GM12878 (cell line): ENCODE measurements around the gene ASB3. TPM values are rescaled to one million over a fixed set of nuclear protein-coding genes. Genes with fewer than 3 reads are reported as not detected.

Experiments
- CREB1 ChIP-seq: IDR thresholded peaks from 2 replicates; pipeline ENCODE4 v1.6.1; 2012; ENCODE audit warnings: low read depth, mild to moderate bottlenecking, inconsistent platforms
- DPF2 ChIP-seq: fragments of 450-650 bp; IDR thresholded peaks from 2 replicates; pipeline ENCODE4 v1.6.1; 2017; ENCODE audit warnings: mild to moderate bottlenecking
- HDGF ChIP-seq: fragments of 450-650 bp; IDR thresholded peaks from 2 replicates; pipeline ENCODE4 v1.6.1; 2016; ENCODE audit warnings: antibody characterized with exemption
- MTA2 ChIP-seq: fragments of 450-650 bp; IDR thresholded peaks from 2 replicates; pipeline ENCODE4 v1.6.1; 2016; ENCODE audit warnings: low read depth, mild to moderate bottlenecking, moderate library complexity
- NFIC ChIP-seq: IDR thresholded peaks from 2 replicates; pipeline ENCODE4 v1.6.1; 2012; ENCODE audit warnings: low read depth, mild to moderate bottlenecking, inconsistent platforms, low read length, moderate library complexity
- NR2C2 ChIP-seq: IDR thresholded peaks from 2 replicates; pipeline ENCODE4 v1.6.1; 2011; ENCODE audit warnings: borderline replicate concordance, low read depth; ENCODE audit not compliant: control insufficient read depth, insufficient read length
- NRF1 ChIP-seq: conservative IDR thresholded peaks from 2 replicates; pipeline ENCODE4 v1.6.1; 2011; ENCODE audit warnings: mild to moderate bottlenecking, low read depth, low read length, improper control_type of control experiment
- PAX5 ChIP-seq: IDR thresholded peaks from 2 replicates; pipeline ENCODE4 v1.6.1; 2011; ENCODE audit warnings: low read depth, low read length, borderline replicate concordance
- PBX3 ChIP-seq: IDR thresholded peaks from 2 replicates; pipeline ENCODE4 v1.6.1; 2011; ENCODE audit warnings: mild to moderate bottlenecking, low read depth, low read length, moderate library complexity; ENCODE audit not compliant: insufficient replicate concordance
- POU2F2 ChIP-seq: IDR thresholded peaks from 3 replicates; pipeline ENCODE4 v1.6.1; 2011; ENCODE audit warnings: low read depth, mild to moderate bottlenecking, low read length, borderline replicate concordance
- RELA ChIP-seq: fragments of 450-650 bp; IDR thresholded peaks from 2 replicates; pipeline ENCODE4 v1.8.0; 2014; ENCODE audit warnings: borderline replicate concordance; ENCODE audit not compliant: partially characterized antibody
- RFX5 ChIP-seq: IDR thresholded peaks from 2 replicates; pipeline ENCODE4 v1.6.1; 2011; ENCODE audit warnings: low read depth, low read length, improper control_type of control experiment
- SIN3A ChIP-seq: IDR thresholded peaks from 2 replicates; pipeline ENCODE4 v1.6.1; 2012; ENCODE audit warnings: low read depth, low read length, improper control_type of control experiment
- SIX5 ChIP-seq: IDR thresholded peaks from 2 replicates; pipeline ENCODE4 v1.6.1; 2011; ENCODE audit warnings: mild to moderate bottlenecking, low read depth, low read length, moderate library complexity; ENCODE audit not compliant: severe bottlenecking
- SMAD1 ChIP-seq: fragments of 450-650 bp; IDR thresholded peaks from 2 replicates; pipeline ENCODE4 v1.6.1; 2018; ENCODE audit warnings: mild to moderate bottlenecking, low read depth; ENCODE audit not compliant: partially characterized antibody
- SRF ChIP-seq, 2 experiments: IDR thresholded peaks; 2 replicates each; pipeline ENCODE4 v1.6.1; 2011; ENCODE audit warnings: low read depth in 2 of 2, low read length in 2 of 2, mild to moderate bottlenecking in 1 of 2, moderate library complexity in 1 of 2
- USF2 ChIP-seq: IDR thresholded peaks from 2 replicates; pipeline ENCODE4 v1.6.1; 2011; ENCODE audit warnings: low read depth, low read length, improper control_type of control experiment, borderline replicate concordance
- ZNF384 ChIP-seq: IDR thresholded peaks from 2 replicates; pipeline ENCODE4 v1.6.1; 2012; ENCODE audit warnings: low read depth, mild to moderate bottlenecking, low read length, improper control_type of control experiment, borderline replicate concordance
- polyA plus RNA-seq, 11 experiments: library from polyadenylated mRNA; depleted of rRNA in 4 of 11; unstranded in 6 of 11; stranded (reverse) in 5 of 11; fragments of >200 nt; fragmentation: Nextera tagmentation in 4 of 11; fragmentation: Illumina TruSeq in 1 of 11; extraction: Ambion mirVana in 4 of 11; extraction: Trizol in 1 of 11; gene quantifications; 1 replicate in 1 of 11; 2 replicates in 10 of 11; pipeline versions ENCODE4 v1.2.1 to v1.2.3, GENCODE V29; 2011 to 2016; ENCODE audit warnings: inconsistent platforms in 2 of 11, missing spikeins in 2 of 11, low read depth in 1 of 11
- total RNA-seq, 4 experiments: library from RNA; depleted of rRNA in 3 of 4; stranded (reverse); fragments of >200 nt in 3 of 4; fragmentation: Illumina TruSeq in 1 of 4; extraction: Trizol in 1 of 4; gene quantifications; 2 replicates each; pipeline versions ENCODE4 v1.2.1 to v1.2.3, GENCODE V29; 2013 to 2021
- TF ChIP-seq, protein P1 (sequence below), 3 experiments: IDR thresholded peaks in 2 of 3; conservative IDR thresholded peaks in 1 of 3; 2 replicates each; pipeline ENCODE4 v1.5.1; 2011; ENCODE audit warnings: low read depth in 3 of 3, low read length in 3 of 3, mild to moderate bottlenecking in 3 of 3, control low read depth in 2 of 3, moderate library complexity in 2 of 3, inconsistent platforms in 1 of 3, mixed read lengths in 1 of 3; ENCODE audit not compliant: control insufficient read depth in 2 of 3, insufficient read depth in 1 of 3; ENCODE audit errors: extremely low read depth in 1 of 3
- TF ChIP-seq, protein P2 (sequence below): IDR thresholded peaks from 2 replicates; pipeline ENCODE4 v1.6.1; 2012; ENCODE audit warnings: low read depth, low read length, improper control_type of control experiment
- TF ChIP-seq, protein P3 (sequence below): fragments of 450-650 bp; IDR thresholded peaks from 2 replicates; pipeline ENCODE4 v1.6.1; 2016; ENCODE audit warnings: mild to moderate bottlenecking
- TF ChIP-seq, protein P4 (sequence below): IDR thresholded peaks from 2 replicates; pipeline ENCODE4 v1.6.1; 2011; ENCODE audit warnings: borderline replicate concordance, low read depth, mild to moderate bottlenecking, moderate library complexity, low read length; ENCODE audit not compliant: insufficient read depth, poor library complexity, severe bottlenecking

ASB3 gene
- total and polyA plus RNA-seq, 10 of the 15 experiments (the other 5 are each of a cell fraction or from before 2014, with no cell fraction given) = 16.4 to 30.9 (median 22.6) TPM

GRCh38 chr2:53767405-53768241 is 19.1 kb downstream of the ASB3 start, which contains the start of gene CHAC2 (continued):
- no peak for TF ChIP-seq NR2C2
- TF ChIP-seq SMAD1 = peak; percentile 52
- TF ChIP-seq, protein P1, sequence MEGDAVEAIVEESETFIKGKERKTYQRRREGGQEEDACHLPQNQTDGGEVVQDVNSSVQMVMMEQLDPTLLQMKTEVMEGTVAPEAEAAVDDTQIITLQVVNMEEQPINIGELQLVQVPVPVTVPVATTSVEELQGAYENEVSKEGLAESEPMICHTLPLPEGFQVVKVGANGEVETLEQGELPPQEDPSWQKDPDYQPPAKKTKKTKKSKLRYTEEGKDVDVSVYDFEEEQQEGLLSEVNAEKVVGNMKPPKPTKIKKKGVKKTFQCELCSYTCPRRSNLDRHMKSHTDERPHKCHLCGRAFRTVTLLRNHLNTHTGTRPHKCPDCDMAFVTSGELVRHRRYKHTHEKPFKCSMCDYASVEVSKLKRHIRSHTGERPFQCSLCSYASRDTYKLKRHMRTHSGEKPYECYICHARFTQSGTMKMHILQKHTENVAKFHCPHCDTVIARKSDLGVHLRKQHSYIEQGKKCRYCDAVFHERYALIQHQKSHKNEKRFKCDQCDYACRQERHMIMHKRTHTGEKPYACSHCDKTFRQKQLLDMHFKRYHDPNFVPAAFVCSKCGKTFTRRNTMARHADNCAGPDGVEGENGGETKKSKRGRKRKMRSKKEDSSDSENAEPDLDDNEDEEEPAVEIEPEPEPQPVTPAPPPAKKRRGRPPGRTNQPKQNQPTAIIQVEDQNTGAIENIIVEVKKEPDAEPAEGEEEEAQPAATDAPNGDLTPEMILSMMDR (IDR thresholded peaks at IDR 0.05 in 2 of 3, conservative IDR thresholded peaks at IDR 0.05 in 1 of 3; ENCODE audit: control insufficient read depth in 2 of 3, extremely low read depth in 1 of 3, insufficient read depth in 1 of 3, low read depth in 3 of 3, low read length in 3 of 3) = peak in 1 of 3 experiments; percentile 31; a peak in 2 of 6 replicates
- TF ChIP-seq, protein P2, sequence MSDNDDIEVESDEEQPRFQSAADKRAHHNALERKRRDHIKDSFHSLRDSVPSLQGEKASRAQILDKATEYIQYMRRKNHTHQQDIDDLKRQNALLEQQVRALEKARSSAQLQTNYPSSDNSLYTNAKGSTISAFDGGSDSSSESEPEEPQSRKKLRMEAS = no peak
- no peak for TF ChIP-seq MTA2
- peak; percentile 52 for TF ChIP-seq PBX3
- no peak for TF ChIP-seq ZNF384
- peak; percentile 21 for TF ChIP-seq RELA
- TF ChIP-seq SIN3A = 0 out of 2 replicates have a peak, but pooled peaks have one; percentile 16
- TF ChIP-seq NRF1 = peak; percentile 77
- TF ChIP-seq, protein P3, sequence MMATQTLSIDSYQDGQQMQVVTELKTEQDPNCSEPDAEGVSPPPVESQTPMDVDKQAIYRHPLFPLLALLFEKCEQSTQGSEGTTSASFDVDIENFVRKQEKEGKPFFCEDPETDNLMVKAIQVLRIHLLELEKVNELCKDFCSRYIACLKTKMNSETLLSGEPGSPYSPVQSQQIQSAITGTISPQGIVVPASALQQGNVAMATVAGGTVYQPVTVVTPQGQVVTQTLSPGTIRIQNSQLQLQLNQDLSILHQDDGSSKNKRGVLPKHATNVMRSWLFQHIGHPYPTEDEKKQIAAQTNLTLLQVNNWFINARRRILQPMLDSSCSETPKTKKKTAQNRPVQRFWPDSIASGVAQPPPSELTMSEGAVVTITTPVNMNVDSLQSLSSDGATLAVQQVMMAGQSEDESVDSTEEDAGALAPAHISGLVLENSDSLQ = peak; percentile 47; the same call in 1 of the 2 replicates
- no peak for TF ChIP-seq NFIC
- no peak for TF ChIP-seq RFX5
- TF ChIP-seq POU2F2 = peak; percentile 41; the same call in 1 of the 3 replicates
- TF ChIP-seq SIX5 = peak; percentile 79
- peak; percentile 58 for TF ChIP-seq CREB1
- TF ChIP-seq SRF (IDR thresholded peaks at IDR 0.05; ENCODE audit: low read depth in 2 of 2, low read length in 2 of 2) = no peak
- 0 out of 2 replicates have a peak, but pooled peaks have one; percentile 42 for TF ChIP-seq DPF2
- TF ChIP-seq HDGF = no peak
- no peak for TF ChIP-seq USF2
- TF ChIP-seq, protein P4, sequence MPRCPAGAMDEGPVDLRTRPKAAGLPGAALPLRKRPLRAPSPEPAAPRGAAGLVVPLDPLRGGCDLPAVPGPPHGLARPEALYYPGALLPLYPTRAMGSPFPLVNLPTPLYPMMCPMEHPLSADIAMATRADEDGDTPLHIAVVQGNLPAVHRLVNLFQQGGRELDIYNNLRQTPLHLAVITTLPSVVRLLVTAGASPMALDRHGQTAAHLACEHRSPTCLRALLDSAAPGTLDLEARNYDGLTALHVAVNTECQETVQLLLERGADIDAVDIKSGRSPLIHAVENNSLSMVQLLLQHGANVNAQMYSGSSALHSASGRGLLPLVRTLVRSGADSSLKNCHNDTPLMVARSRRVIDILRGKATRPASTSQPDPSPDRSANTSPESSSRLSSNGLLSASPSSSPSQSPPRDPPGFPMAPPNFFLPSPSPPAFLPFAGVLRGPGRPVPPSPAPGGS = peak; percentile 22
- TF ChIP-seq PAX5 = peak; percentile 98
